ENCODE measurements around the gene DDIT3.
A peak's percentile ranks its signal among the peaks of the same experiment; 100 is the strongest.
"Not testable (repeated sequence)": the region's sequence is repeated elsewhere in the genome, so short reads cannot be mapped to it uniquely, and the experiment has no call there.

The DDIT3 gene

GRCh38 chr12:57513266-57513665 is 7.0 kb downstream of the DDIT3 start:
- no peak for DNase-seq (ENCODE audit: low read depth)

GRCh38 chr12:57512665-57513064 is 7.6 kb downstream of the DDIT3 start:
- no peak for DNase-seq (ENCODE audit: low read depth)

- no peak for DNase-seq (ENCODE audit: low read depth)
Observed at GRCh38 chr12:57511588-57512325, 8.6 kb downstream of the DDIT3 start.

GRCh38 chr12:57511161-57511560 is 9.2 kb downstream of the DDIT3 start:
- DNase-seq (ENCODE audit: low read depth): no peak

GRCh38 chr12:57507796-57508195 is 12.5 kb downstream of the DDIT3 start:
- DNase-seq (ENCODE audit: low read depth): not testable (repeated sequence)

GRCh38 chr12:57506541-57506940 is 13.8 kb downstream of the DDIT3 start:
- DNase-seq (ENCODE audit: low read depth): not testable (repeated sequence)

- DNase-seq (ENCODE audit: low read depth): not testable (repeated sequence)
Observed at GRCh38 chr12:57502311-57502969, 17.9 kb downstream of the DDIT3 start.

GRCh38 chr12:57500213-57500612 is 20.1 kb downstream of the DDIT3 start:
- DNase-seq (ENCODE audit: low read depth): no peak

- no peak for DNase-seq (ENCODE audit: low read depth)
Observed at GRCh38 chr12:57498571-57498970, 21.7 kb downstream of the DDIT3 start.

GRCh38 chr12:57498132-57498502 is 22.2 kb downstream of the DDIT3 start:
- no peak for DNase-seq (ENCODE audit: low read depth)

- no peak for DNase-seq (ENCODE audit: low read depth)
Observed at GRCh38 chr12:57497223-57498131, 22.8 kb downstream of the DDIT3 start.

GRCh38 chr12:57496822-57497221 is 23.5 kb downstream of the DDIT3 start:
- no peak for DNase-seq (ENCODE audit: low read depth)

- not testable (repeated sequence) for DNase-seq (ENCODE audit: low read depth)
Observed at GRCh38 chr12:57495051-57495701, 25.1 kb downstream of the DDIT3 start.

GRCh38 chr12:57491393-57492280 is 28.7 kb downstream of the DDIT3 start:
- no peak for DNase-seq (ENCODE audit: low read depth)

GRCh38 chr12:57490126-57490525 is 30.2 kb downstream of the DDIT3 start:
- DNase-seq (ENCODE audit: low read depth): no peak

- DNase-seq (ENCODE audit: low read depth): no peak
Observed at GRCh38 chr12:57489157-57489641, 31.1 kb downstream of the DDIT3 start.

- no peak for DNase-seq (ENCODE audit: low read depth)
Observed at GRCh38 chr12:57488402-57489156, 31.7 kb downstream of the DDIT3 start.

- peak; percentile 82 for DNase-seq (ENCODE audit: low read depth)
Observed at GRCh38 chr12:57487597-57488401, 32.5 kb downstream of the DDIT3 start, which contains the start of gene MARS1. Gene MARS1, plus strand, starts transcription at chr12:57488068. Its CDS starts 23 bp downstream, at chr12:57488091.

- no peak for DNase-seq (ENCODE audit: low read depth)
Observed at GRCh38 chr12:57487055-57487596, 33.2 kb downstream of the DDIT3 start.

Data from stimulated activated CD8-positive, alpha-beta memory T cell treated with anti-CD3 and anti-CD28 coated beads, Interleukin-12 subunit alpha, Interleukin-12 subunit beta, amount 100 ng/mL, for 4 hours (primary cell).